Glomerular visceral epithelial cell (primary cell): Measurements from ENCODE around the gene TBPL1.

Experiments
- DNase-seq: peaks from one replicate; pipeline ENCODE4 v3.0.0-alpha.2; 2016; ENCODE audit errors: extremely low spot score

The TBPL1 gene

GRCh38 chr6:133953634-133954415 is 801 bp downstream of the TBPL1 start:
- no peak for DNase-seq

GRCh38 chr6:133954657-133955576 is 1.9 kb downstream of the TBPL1 start:
- no peak for DNase-seq

- no peak for DNase-seq
Measured at GRCh38 chr6:133955582-133956415, 2.8 kb downstream of the TBPL1 start.

- DNase-seq, result no peak
Measured at GRCh38 chr6:133956416-133957049, 3.5 kb downstream of the TBPL1 start.

DNA sequence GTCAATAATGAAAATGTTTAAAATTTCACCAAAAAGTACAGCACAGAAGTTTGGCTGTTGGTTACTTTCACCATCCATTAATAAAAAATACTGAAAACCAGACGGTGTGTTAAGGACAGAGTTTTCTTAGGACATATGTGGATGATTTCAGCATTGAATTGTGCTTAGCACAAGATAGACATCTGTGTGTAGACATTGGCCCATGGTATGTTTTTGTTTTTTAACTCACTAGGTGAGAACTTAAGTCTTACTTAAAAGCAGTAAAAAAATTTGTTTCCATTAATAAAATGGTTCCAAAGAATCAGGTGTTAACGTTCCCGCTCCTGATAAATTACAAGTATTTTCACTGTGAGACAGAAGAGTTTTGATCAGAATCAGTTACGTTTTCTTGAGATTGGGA is 4.2 kb downstream of the TBPL1 start:
- DNase-seq, result no peak

DNA sequence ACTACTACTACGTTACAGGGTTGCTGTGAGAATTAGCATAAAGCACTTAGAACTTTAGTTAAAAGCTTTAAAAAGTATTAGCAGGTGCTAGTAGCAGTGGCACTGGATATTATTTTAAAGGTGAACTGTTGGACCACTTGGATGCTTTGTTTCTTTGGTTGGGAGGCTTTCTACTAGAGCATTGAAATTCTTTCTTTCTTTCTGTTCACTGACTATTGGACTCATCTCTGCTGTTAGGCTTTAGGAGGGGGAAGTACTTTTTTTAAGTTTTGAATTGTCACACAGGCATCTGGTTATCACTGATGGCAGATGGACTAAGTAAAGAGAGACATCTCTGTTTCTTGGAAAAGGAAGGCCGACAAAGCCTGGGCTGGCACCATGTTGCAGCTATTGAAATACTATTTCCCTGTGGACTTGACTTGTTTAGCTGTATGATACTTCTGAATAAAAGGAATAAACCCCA is 4.8 kb downstream of the TBPL1 start:
- DNase-seq, result no peak

DNA sequence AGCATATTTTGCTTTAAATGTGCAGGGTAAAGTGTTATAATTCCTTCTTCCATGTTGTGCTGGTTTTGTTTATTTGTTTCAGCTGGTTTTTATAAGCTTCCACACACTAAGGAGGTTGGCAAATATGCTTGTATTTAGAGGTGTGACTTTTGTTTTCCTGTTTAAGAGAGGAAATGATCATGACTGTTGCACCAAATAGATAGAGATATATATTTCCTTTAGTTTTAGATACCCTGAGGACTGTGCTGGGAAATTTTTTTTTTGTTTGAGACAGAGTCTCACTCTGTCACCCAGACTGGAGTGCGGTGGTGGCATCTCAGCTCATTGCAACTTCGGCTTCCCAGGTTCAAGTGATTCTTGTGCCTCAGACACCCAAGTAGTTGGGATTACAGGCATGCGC is 5.8 kb downstream of the TBPL1 start:
- no peak for DNase-seq

GRCh38 chr6:133959667-133960368 is 6.8 kb downstream of the TBPL1 start:
- no peak for DNase-seq

DNA sequence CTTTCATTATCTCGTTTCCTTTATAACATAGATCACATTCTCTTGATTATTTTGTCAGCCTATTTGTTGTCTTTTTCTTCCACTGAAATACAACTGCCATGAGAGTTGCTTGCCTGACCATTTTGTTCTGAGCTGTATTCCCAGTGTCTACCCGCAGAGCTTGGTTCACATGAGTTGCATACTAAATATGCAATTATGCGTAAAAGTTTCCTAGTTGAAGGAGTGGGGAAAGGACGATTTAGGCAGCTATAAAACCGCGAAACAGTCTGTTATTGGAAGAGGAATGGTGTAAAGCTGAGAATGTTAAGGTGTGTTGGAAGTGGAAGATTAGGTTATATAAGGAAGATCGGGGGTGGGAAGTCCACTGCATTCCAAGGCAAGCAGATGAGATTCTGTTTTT is 8.8 kb downstream of the TBPL1 start:
- no peak for DNase-seq

DNA sequence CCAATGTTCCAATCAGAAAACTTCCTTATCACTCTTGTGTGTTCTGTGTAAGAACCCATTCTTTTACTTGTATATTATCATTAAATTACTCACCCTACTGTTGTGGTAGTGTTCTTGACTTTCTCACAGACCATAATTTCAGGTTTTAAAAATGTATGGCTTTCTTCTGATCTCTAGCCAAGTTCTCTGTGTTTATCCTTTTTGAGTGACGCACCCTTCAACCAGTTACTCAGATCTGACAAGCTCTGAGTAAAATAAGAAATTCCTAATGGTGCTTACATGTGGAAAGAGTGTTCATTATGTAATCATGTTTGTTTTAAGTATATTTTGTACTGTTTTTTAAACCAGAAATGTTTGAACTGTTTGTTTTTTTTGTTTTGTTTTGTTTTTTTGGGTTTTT is 11.0 kb downstream of the TBPL1 start:
- peak; percentile 65 for DNase-seq

GRCh38 chr6:133964702-133965101 is 11.7 kb downstream of the TBPL1 start:
- no peak for DNase-seq

GRCh38 chr6:133965817-133966360 is 12.9 kb downstream of the TBPL1 start:
- DNase-seq, result no peak

GRCh38 chr6:133966654-133967329 is 13.8 kb downstream of the TBPL1 start:
- no peak for DNase-seq

GRCh38 chr6:133967347-133967746 is 14.3 kb downstream of the TBPL1 start:
- no peak for DNase-seq

DNA sequence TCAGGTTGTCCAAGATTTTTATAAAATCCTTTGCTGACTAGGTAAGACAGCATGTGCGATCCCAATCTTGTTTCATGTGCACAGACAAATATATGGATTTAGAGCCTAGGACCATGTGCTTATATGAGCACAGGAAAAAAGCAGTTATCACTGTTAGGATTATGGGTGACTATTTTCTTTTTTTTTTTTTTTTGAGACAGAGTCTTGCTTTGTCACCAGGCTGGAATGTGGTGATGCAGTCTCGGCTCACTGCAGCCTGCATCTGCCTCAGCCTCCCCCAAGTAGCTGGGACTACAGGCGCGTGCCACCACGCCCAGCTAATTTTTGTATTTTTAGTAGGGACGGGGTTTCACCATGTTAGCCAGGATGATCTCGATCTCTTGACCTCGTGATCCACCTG is 14.8 kb downstream of the TBPL1 start:
- DNase-seq, result peak; percentile 71

GRCh38 chr6:133969285-133969920 is 16.4 kb downstream of the TBPL1 start:
- DNase-seq, result no peak

GRCh38 chr6:133969921-133970295 is 16.9 kb downstream of the TBPL1 start:
- DNase-seq, result no peak

- no peak for DNase-seq
Measured at GRCh38 chr6:133971861-133972260, 18.8 kb downstream of the TBPL1 start.

DNA sequence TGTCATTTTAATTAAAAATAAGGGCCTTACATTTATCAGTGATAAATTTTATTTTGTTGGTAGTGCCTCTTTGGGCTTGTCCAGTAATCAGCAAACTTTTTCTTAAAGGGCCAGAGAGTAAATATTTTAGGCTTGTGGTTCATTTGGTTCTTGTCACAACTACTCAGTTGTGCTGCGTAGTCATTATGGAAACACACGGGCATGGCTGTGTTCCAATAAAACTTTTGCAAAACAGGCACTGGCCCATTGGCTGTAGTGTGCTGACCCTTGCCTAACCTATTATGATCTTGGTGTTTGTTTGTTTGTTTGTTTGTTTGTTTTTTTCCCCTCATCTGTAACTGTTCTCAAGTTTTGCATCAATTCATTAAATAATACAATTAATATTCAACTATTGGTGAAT is 19.4 kb downstream of the TBPL1 start:
- DNase-seq, result no peak
